K562 (cell line): ENCODE results near the gene CAPN5.

Source experiments
- ATF1 ChIP-seq, 2 experiments: fragments of 450-650 bp in 1 of 2; IDR thresholded peaks; 2 replicates each; pipeline ENCODE4 v1.6.1; 2016; ENCODE audit warnings: missing compliant biosample characterization in 1 of 2, missing genetic modification characterization in 1 of 2
- CBFA2T3 ChIP-seq: fragments of 450-650 bp; IDR thresholded peaks from 2 replicates; pipeline ENCODE4 v1.6.1; 2017
- EZH2 ChIP-seq: IDR thresholded peaks from 2 replicates; pipeline ENCODE4 v1.6.1; 2012; ENCODE audit warnings: low read depth, mild to moderate bottlenecking, inconsistent platforms, low read length, borderline replicate concordance
- GATAD2B ChIP-seq: fragments of 450-650 bp; IDR thresholded peaks from 2 replicates; pipeline ENCODE4 v1.6.1; 2017; ENCODE audit warnings: mild to moderate bottlenecking, borderline replicate concordance
- HDAC1 ChIP-seq, 2 experiments: fragments of 450-650 bp; IDR thresholded peaks; 2 replicates each; pipeline ENCODE4 v1.6.1; 2016 to 2017; ENCODE audit warnings: inconsistent platforms in 1 of 2, mild to moderate bottlenecking in 1 of 2, moderate library complexity in 1 of 2
- HMGN3 ChIP-seq: IDR thresholded peaks from 2 replicates; pipeline ENCODE4 v1.6.1; 2011; ENCODE audit warnings: borderline replicate concordance, low read depth, mild to moderate bottlenecking, mixed read lengths, low read length; ENCODE audit not compliant: insufficient read length; ENCODE audit errors: extremely low read depth
- REST ChIP-seq, 2 experiments: fragments of 450-650 bp; formaldehyde crosslinking in 1 of 2; IDR thresholded peaks; 2 replicates each; pipeline versions ENCODE4 v1.4.0 to v1.6.1; 2014 to 2020; ENCODE audit warnings: mild to moderate bottlenecking in 2 of 2, borderline replicate concordance in 1 of 2, low read depth in 1 of 2
- SREBF2 ChIP-seq: sonication (generic); formaldehyde crosslinking; IDR thresholded peaks from 2 replicates; pipeline ENCODE4 v1.4.0; 2020; ENCODE audit warnings: mild to moderate bottlenecking, missing genetic modification reagents
- ZFP36 ChIP-seq: fragments of 150-350 bp; IDR thresholded peaks from 2 replicates; pipeline ENCODE4 v1.6.1; 2018; ENCODE audit warnings: low read length, low read depth; ENCODE audit not compliant: partially characterized antibody
- ZNF263 ChIP-seq: sonication (generic); formaldehyde crosslinking; IDR thresholded peaks from 2 replicates; pipeline ENCODE4 v1.8.0; 2022; ENCODE audit warnings: mild to moderate bottlenecking, missing genetic modification reagents, borderline replicate concordance
- TF ChIP-seq, protein P1 (sequence below), 3 experiments: IDR thresholded peaks in 2 of 3; conservative IDR thresholded peaks in 1 of 3; 2 replicates each; pipeline ENCODE4 v1.5.1; 2011 to 2012; ENCODE audit warnings: low read length in 3 of 3, mild to moderate bottlenecking in 3 of 3, control low read depth in 2 of 3, improper control_type of control experiment in 1 of 3, inconsistent platforms in 1 of 3, low read depth in 1 of 3, mixed read lengths in 1 of 3, moderate library complexity in 1 of 3; ENCODE audit not compliant: insufficient read depth in 2 of 3
- TF ChIP-seq, protein P2 (sequence below): sonication (generic); formaldehyde crosslinking; IDR thresholded peaks from 2 replicates; pipeline ENCODE4 v1.8.1; 2023; ENCODE audit warnings: mild to moderate bottlenecking, missing genetic modification reagents, moderate library complexity

DNA sequence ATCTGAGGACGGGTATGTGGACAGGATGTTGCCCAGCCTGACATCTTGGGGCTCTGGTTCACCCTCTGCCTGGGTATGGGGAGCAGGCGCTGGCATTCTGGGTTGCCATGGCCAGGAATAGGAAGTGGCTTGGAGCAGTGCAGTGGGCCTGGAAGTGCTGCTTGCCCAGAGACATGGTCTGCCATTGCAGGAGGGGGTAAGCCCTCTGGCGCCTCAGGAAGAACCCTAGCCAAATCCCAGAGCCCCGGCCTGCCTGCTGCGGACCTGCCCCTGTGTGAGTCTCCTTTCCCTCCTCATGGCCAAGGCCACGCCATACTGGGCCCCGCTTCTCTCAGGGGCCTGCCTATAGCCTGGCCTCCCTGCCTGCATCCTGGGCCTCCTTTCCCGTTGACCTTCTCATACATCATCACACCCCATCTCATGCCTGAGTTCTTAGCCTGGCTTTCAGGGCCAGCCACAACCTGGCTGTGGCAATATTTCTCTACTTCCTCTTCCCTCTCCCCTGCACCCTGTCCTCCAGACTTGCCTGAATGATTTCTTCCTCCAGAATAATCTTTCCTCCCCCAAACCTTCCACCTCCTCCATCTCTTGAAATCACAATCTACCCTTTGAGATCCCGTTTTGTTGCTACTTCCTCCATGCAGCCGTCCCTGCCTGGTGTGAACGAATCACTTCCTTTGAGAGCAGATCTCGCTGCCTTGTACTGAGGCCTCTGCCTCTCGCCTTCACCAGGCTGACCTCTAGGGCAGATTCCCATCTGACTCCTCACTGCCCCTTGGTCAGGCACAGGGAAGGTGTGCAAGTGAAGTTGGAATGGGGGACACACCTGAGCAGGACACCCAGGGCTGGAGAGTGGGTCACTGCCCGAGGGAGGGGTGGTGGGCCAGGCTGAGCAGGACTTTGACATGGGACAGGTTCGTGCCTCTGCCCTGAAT, 5.2 kb downstream of the CAPN5 start:
- no peak for TF ChIP-seq HDAC1 (IDR thresholded peaks at IDR 0.05)
- TF ChIP-seq, protein P1, sequence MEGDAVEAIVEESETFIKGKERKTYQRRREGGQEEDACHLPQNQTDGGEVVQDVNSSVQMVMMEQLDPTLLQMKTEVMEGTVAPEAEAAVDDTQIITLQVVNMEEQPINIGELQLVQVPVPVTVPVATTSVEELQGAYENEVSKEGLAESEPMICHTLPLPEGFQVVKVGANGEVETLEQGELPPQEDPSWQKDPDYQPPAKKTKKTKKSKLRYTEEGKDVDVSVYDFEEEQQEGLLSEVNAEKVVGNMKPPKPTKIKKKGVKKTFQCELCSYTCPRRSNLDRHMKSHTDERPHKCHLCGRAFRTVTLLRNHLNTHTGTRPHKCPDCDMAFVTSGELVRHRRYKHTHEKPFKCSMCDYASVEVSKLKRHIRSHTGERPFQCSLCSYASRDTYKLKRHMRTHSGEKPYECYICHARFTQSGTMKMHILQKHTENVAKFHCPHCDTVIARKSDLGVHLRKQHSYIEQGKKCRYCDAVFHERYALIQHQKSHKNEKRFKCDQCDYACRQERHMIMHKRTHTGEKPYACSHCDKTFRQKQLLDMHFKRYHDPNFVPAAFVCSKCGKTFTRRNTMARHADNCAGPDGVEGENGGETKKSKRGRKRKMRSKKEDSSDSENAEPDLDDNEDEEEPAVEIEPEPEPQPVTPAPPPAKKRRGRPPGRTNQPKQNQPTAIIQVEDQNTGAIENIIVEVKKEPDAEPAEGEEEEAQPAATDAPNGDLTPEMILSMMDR (IDR thresholded peaks at IDR 0.05 in 2 of 3, conservative IDR thresholded peaks at IDR 0.05 in 1 of 3; ENCODE audit: insufficient read depth in 2 of 3, low read depth in 1 of 3, low read length in 3 of 3): no peak
- no peak for TF ChIP-seq SREBF2 (CRISPR knock-in tag)
- no peak for TF ChIP-seq ATF1 (CRISPR knock-in tag; IDR thresholded peaks at IDR 0.05)
- TF ChIP-seq ATF1 (tag; IDR thresholded peaks at IDR 0.05): no peak
- no peak for TF ChIP-seq HMGN3
- TF ChIP-seq, protein P2, sequence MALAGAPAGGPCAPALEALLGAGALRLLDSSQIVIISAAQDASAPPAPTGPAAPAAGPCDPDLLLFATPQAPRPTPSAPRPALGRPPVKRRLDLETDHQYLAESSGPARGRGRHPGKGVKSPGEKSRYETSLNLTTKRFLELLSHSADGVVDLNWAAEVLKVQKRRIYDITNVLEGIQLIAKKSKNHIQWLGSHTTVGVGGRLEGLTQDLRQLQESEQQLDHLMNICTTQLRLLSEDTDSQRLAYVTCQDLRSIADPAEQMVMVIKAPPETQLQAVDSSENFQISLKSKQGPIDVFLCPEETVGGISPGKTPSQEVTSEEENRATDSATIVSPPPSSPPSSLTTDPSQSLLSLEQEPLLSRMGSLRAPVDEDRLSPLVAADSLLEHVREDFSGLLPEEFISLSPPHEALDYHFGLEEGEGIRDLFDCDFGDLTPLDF (CRISPR knock-in tag): no peak
- no peak for TF ChIP-seq REST (IDR thresholded peaks at IDR 0.05; ENCODE audit: borderline replicate concordance)
- TF ChIP-seq REST (CRISPR knock-in tag; IDR thresholded peaks at IDR 0.05; ENCODE audit: low read depth): no peak
- TF ChIP-seq ZNF263 (CRISPR knock-in tag): no peak
- TF ChIP-seq ZFP36: peak; percentile 32
- no peak for TF ChIP-seq CBFA2T3
- TF ChIP-seq GATAD2B: no peak
- TF ChIP-seq EZH2: no peak
